ENCODE results near the gene MRPL24.
A peak's percentile ranks its signal among the peaks of the same experiment; 100 is the strongest.

MRPL24 gene

DNA sequence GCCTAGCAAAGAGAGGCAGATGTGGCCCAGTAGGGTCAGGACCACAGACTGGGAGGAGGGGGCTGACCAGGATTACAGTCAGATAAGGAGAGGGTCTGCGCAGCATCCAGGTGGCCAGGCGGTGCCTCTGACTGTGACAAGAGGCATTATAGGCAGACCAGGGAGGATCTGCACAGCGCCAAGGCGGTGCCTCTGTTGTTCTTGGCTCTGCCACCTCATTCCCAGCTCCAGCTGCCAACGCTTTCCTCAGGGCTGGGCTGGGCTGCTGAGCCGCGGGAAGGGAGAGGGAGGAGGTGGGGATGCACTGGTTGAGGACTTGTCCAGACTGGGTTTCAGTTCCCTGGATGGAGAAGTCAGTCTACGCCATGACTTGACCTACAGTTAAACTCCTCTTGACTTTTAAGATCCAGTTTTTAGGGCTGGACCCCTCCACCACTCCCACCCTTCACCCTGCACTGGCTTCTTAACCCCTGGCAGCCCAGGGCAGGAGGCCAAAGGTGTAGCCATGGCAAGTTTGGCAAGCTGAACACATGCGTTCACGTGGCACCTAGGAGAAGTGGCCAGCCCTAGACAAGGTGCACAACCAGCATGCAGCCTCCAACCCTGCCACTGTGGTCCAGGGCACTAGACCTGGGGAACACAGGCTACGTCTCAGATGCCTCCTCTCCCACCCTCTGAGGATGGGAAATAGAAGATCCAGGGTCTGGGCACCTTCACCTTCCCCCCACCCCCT is 31.0 kb downstream of the MRPL24 start:
- DNase-seq (ENCODE audit: low read depth, low spot score), result no peak

- no peak for DNase-seq (ENCODE audit: low read depth, low spot score)
Observed at GRCh38 chr1:156709031-156709430, 31.9 kb downstream of the MRPL24 start.

GRCh38 chr1:156708218-156708661 is 32.6 kb downstream of the MRPL24 start:
- DNase-seq (ENCODE audit: low read depth, low spot score), result no peak

GRCh38 chr1:156707417-156708217 is 33.3 kb downstream of the MRPL24 start:
- DNase-seq (ENCODE audit: low read depth, low spot score), result no peak

GRCh38 chr1:156706657-156707416 is 34.1 kb downstream of the MRPL24 start:
- no peak for DNase-seq (ENCODE audit: low read depth, low spot score)

- DNase-seq (ENCODE audit: low read depth, low spot score), result peak; percentile 38
Observed at GRCh38 chr1:156705918-156706656, 34.8 kb downstream of the MRPL24 start.

- no peak for DNase-seq (ENCODE audit: low read depth, low spot score)
Observed at GRCh38 chr1:156705321-156705917, 35.5 kb downstream of the MRPL24 start, which contains the start of gene CRABP2. Gene CRABP2 (minus strand): TSS chr1:156705583. CDS start chr1:156705446, 137 bp downstream.

DNA sequence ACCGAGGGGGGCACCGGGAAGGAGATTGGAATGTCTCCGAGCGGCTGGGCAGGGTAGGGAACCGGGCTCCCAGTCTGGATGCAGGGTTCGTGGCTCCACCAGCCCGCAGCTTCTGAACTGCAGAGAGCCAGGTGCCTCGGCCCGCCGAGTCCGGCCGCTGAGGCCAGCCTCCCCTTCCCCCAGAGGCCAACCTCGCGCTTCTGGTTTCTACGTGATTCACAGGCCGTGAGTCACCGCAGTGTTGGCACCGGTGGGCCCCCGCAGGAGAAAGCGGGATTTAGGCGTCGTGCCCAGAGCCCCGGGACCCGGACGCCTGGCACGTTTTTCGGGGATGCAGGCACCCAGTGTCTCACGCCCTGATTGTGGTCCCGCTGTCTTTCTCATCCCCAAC is 36.0 kb downstream of the MRPL24 start:
- no peak for DNase-seq (ENCODE audit: low read depth, low spot score)

DNA sequence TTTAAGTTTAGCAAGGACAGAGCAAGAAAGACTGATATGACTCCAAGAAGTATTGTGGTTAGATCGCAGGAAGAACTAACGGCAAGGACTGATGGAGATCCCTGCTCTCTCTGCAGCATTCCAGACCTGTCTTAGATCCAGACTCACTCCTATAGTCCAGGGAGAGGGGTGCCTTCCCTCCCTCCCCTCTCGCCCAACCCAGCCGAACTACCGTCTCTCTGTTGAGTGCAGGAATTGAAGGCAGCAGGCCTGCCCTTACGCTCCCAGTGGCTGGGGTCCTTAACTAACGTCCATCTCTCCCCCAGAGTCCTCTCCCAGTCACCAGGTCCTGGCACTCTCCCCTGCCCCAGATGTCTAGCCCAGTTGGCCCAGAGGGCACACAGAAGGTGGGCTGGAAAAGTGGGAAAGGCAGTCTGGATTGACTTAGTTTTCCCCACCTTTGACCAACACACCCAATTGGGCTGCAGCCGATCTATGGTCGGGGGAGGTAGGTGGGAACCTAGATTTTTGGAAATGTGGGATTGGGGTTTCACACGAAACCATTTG is 36.6 kb downstream of the MRPL24 start:
- no peak for DNase-seq (ENCODE audit: low read depth, low spot score)

DNA sequence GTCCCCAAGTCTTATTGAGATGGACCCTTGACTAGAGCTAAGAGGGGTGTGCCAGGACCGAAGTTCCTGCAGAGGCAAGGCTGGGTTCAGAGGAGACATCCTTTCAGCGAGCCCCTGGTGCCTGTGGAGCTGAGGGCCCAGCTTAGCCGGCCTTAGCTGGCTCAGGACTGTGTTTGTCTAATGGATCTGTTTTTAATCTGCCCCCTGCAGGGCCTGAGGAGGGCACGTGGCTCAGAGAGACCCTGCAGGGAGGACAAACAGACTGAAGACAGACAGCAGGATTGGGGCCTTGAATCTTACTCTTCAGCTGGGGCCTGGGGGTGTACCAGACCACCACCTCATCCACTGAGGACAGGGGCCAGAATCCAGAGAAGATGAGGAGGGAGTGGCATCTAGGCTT is 37.1 kb downstream of the MRPL24 start:
- no peak for DNase-seq (ENCODE audit: low read depth, low spot score)

- no peak for DNase-seq (ENCODE audit: low read depth, low spot score)
Observed at GRCh38 chr1:156703336-156703735, 37.6 kb downstream of the MRPL24 start.

DNA sequence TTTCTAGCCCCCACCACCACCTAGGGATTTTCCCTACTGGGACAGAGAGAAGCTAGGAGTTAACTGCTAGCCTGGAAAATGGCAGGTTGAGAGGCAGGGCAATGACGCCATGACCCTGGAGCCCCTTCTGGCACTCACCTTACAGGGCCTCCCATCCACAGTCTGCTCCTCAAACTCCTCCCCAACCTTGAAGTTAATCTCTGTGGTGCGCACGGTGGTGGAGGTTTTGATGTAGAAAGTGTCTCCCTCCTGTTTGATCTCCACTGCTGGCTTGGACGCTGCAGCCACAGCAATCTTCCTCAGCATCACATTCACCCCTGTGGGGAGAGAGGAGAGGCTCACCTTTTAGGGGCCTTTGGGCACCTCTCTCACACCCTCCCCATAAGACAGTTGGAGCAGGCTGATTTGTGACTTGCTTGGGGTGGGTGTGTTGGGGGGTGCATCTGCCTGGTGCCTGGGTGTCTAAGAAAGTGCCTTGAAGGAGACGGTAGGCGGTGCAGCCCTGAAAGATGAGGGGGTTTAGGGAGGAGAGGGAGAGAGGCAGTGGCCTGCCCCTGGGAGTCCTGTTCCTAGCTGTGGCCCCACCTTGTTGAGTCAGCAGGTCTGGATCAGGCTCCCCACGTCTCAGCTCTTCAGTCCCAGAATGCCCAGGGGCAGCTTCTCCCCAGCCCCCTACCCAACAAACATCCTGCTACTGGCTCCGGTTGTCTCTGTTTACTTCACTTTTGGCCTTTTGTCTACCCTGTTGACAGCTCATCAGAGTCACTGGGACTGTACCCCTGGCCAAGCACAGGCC is 40.0 kb downstream of the MRPL24 start:
- DNase-seq (ENCODE audit: low read depth, low spot score), result no peak

DNA sequence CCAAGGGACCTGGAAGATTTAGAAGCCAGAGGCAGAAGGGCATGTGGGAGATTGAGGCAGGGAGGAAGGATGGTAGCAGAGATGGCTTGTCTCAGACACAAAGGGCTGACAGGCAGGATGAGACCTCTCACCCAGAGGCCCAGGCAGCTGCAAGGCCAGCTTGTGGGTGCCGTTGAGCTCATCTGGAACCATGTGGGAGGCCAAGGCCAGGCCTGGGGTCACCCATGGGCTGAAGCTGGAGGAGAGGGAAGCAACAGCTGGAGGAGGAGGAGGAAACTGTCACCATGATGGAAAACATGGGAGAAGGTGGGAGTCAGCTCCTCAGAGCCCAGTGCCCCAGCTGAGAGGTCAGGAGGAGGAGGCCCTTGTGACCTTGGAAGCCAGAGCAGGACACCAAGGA is 41.9 kb downstream of the MRPL24 start:
- no peak for DNase-seq (ENCODE audit: low read depth, low spot score)

DNA sequence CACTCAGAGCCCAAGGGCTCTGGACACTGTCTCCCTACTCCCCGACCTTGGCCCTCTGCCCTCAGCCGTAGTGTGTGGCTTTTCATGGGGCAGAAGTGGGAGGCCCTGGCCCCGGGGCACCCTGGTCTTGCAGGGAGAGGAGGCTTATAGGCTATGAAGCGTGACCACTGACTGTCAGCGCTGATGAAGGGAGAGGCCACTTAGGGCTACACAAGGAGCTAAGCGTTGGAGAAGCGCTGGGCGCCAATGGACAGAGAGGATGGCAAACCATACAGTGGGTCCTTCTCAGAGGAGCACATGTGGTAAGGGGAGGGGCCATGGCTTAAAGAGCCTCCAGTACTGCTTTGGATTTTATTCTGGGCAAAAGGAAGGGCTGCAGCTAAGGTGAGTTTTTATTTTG is 43.4 kb downstream of the MRPL24 start:
- no peak for DNase-seq (ENCODE audit: low read depth, low spot score)

DNA sequence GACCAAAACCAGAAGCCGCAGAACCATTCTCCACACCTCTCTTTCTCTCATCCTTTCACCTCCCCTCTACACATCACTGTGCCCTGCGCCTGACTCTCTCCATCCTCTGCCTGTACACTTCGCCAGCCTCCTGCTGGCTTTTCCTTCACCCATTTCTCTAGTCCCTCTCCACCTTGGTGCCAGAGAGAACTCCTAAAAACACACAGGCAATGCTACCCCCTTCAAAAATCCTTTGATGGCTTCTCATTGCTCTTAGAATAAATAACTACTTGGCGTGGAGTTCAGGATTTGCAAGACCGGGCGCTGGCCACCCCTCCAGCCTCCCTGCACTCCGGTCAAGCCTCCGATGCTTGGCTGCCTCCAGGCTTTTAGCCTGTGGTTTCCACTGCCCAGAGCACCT is 44.1 kb downstream of the MRPL24 start:
- no peak for DNase-seq (ENCODE audit: low read depth, low spot score)

DNA sequence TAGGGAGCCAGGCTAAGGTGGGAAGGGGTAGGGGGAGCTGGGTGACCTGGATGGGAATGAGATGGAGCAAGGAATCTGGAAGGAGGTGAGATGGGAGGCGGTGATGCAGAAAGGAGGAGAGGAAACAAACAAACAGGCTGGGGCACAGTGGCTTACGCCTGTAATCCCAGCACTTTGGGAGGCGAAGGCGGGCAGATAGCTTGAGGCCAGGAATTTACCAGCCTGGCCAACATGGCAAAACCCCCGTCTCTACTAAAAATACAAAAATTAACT is 46.3 kb downstream of the MRPL24 start:
- DNase-seq (ENCODE audit: low read depth, low spot score), result no peak

DNA sequence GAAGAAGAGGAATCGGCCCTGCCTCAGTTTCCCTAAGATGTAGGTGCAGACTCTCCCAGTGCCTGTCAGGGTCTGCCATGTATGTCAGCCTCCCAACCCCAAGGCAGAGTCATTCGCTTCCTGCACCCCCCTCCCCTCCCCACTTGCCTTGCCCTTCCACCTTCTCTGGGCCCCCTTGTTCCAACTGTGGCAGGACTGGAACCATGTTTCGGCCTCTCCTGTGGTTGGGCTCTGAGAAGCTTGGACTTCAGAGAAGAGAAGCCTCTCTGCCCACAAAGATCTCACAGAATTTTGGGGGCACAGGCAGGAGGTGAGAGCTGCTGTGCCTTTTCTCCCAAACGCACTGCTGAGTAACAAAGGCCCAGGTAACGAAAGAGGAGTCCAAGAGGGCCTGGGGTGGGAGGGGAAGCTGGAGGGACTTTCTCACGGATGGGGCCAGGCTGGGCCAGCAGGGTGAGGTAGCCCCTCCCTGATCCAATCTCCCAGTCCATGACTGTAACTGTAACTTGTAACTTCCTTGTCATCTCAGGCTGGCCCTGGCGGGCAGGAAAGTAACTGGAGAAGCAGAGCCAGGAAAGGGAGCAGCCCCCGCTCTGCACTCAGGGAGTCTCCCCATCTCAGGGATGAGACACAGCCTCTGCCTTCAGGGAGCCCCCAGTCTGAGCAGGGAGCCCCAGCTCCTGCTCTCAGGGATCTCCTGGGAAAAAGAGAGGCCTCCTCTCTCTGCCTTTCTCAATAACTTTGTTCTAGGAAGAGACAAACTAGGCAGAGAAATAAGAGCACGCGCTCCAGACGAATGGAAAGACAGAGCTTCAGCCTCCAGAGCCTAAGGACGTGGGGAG is 46.8 kb downstream of the MRPL24 start:
- no peak for DNase-seq (ENCODE audit: low read depth, low spot score)

GRCh38 chr1:156692925-156693847 is 47.7 kb downstream of the MRPL24 start:
- DNase-seq (ENCODE audit: low read depth, low spot score), result no peak
